CD1c-positive myeloid dendritic cell (primary cell): ENCODE measurements around the gene NADSYN1.

Experiments used
- DNase-seq: peaks from one replicate; pipeline ENCODE4 v3.0.0-alpha.2; 2016; ENCODE audit errors: extremely low spot score

The NADSYN1 gene

GRCh38 chr11:71491531-71491930, 38.5 kb downstream of the NADSYN1 start:
- no peak for DNase-seq

DNA sequence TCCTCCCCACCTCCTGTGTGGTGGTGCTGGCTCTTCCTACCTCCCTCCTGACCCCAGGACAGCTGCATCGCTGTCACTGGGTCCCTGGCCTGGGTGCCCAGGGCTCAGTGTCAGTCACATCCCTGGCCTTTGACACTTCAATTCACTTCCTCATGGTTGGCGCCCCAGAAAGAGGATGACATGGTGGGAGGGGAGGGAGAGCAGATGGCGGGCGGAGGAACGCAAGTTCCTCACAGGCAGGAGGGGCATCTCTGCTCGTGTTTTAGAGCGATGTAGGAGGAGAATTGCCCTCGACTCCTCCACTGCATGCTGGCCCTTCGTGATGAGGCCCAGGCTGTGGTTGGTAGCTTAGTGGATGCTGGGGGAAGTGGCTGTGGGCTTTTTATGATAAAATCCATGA, 38.9 kb downstream of the NADSYN1 start:
- DNase-seq, result no peak

GRCh38 chr11:71495286-71496230, 42.6 kb downstream of the NADSYN1 start:
- no peak for DNase-seq

- DNase-seq, result no peak
These were observed 43.4 kb downstream of the NADSYN1 start for GRCh38 chr11:71496421-71496820.

DNA sequence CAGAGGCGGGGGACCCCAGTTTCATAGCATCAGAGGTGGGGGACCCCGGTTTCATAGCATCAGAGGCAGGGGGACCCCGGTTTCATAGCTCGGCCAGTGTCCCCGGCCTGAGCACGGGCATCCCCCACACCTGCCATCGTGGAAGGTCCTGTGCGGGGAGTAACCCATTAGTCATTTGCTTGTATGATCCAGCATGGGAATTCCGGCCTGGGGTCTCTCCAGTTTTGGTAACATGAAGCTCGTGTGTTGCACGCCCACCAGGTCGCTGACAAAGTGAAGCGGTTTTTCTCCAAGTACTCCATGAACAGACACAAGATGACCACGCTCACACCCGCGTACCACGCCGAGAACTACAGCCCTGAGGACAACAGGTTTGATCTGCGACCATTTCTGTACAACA, 45.1 kb downstream of the NADSYN1 start:
- DNase-seq, result no peak

DNA sequence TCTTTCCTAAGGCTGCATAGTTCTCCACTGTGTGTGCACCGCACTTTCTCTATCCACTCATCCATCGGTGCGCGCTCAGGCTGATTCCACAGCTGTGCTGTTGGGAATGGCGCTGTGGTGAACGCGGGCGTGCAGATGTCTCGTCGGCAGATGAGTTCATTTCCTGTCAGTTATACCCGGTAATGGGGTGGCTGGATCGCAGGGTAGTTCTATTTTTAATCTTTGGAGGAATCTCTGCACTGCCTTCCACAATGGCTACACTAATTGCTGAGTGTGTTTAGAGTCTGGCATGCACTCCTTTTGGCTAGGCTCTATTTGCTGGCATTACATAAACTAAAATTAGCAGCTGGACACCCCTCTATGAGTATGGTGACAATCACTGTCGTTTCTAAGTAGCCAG, 46.1 kb downstream of the NADSYN1 start:
- no peak for DNase-seq

DNA sequence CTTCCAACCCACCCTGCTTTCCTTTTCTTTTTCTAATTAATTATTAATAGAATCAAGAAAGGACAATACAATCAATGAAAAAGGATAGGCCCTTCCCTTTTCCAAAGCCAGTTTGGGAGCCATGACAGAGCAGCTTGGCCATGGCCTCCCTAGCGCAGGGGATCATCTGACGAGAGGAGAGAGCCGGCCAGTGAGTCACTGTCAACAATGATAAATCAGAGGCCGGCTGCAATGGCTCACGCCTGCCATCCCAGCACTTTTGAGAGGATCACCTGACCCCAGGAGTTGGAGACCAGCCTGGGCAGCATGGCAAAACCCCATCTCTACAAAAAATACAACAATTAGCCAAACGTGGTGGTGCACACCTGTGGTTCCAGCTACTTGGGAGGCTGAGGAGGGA, 46.5 kb downstream of the NADSYN1 start:
- no peak for DNase-seq

GRCh38 chr11:71500601-71501021, 47.6 kb downstream of the NADSYN1 start:
- no peak for DNase-seq

DNA sequence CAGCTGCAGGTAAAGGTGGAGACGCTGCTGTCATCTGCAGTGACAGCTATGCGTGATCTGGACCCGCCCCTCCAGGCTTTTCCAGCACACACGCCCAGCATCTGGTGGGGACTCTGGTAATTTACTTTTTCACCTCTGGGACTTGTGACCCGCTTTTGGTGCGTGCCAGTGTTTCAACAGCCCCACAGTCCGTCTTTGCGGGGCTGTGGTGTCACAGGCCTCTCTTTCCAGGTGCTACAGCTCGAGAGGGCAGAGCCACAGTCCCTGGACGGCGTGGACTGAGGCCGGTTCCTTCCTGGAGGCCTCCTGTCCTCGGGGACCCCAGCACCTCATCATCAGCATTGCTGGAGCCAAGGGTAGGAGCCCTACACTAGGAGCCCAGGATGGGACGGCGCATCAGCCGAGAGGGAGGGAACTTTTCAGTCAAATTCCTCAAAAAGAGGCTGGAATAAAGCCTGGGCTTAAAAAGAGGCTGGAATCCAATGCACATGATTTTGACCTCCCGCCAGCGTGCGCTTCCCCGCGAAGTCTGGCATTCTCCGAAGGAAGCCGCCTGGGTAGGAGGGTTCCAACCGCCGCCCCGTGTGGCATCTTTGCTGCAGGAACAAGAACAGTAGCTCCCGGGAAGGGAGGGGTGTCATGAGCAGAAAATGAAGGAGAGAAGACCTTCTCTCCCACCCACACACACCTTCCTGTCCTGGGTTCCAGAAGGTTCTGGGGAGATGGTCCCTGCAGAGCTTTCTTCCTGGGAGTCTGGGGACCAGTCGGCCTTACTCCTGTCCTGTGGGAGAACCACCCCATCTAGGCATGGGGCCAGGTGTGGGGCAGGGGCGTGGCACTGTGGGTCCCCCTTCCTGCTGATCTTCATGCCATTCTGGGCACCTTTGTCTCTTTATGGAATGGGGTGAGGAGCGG, 48.3 kb downstream of the NADSYN1 start:
- no peak for DNase-seq

- DNase-seq, result no peak
These were observed 49.0 kb downstream of the NADSYN1 start for GRCh38 chr11:71502026-71502425.

- DNase-seq, result no peak
These were observed 50.0 kb downstream of the NADSYN1 start for GRCh38 chr11:71502871-71503435.

- no peak for DNase-seq
These were observed 51.5 kb downstream of the NADSYN1 start for GRCh38 chr11:71504531-71504930.

DNA sequence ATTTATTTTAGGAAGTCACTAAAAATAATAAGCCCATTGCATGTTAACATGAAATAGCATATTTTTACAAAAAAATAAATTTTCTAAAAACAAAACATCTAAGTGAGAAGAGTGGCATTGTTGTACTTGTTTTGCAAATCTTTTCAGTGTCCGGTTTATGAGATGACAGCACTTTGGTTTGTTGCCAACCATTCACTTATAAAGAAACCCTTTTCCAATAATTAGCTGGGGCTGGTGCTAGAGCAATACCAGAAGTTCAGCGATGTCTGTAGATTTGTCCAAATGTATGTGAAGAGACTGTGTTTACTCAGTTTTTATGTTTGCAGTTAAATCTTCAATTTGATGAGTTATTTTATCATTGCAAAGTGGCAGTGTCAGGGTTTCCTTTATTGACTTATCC, 52.0 kb downstream of the NADSYN1 start:
- no peak for DNase-seq

- no peak for DNase-seq
These were observed 52.8 kb downstream of the NADSYN1 start for GRCh38 chr11:71505781-71506180.

DNA sequence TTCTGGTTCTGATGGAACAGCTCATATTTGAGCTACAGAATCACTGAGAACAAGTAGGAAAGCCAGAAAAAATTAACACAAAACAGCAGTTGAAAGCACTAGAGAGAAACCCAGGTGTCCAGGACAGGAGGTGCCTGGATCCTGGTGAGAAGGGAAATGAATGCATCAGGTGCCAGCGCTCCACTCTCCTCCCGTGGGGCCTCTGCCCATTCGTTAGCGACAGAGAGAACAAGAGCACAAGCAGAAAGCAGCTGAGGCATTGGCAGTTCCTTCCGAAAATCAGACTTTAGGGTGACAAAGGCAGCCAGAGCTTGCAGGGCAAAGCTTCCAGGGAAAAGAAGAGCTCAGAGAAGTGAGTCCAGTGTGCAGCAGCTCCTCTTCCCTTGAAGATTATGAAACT, 54.1 kb downstream of the NADSYN1 start:
- DNase-seq, result no peak

DNA sequence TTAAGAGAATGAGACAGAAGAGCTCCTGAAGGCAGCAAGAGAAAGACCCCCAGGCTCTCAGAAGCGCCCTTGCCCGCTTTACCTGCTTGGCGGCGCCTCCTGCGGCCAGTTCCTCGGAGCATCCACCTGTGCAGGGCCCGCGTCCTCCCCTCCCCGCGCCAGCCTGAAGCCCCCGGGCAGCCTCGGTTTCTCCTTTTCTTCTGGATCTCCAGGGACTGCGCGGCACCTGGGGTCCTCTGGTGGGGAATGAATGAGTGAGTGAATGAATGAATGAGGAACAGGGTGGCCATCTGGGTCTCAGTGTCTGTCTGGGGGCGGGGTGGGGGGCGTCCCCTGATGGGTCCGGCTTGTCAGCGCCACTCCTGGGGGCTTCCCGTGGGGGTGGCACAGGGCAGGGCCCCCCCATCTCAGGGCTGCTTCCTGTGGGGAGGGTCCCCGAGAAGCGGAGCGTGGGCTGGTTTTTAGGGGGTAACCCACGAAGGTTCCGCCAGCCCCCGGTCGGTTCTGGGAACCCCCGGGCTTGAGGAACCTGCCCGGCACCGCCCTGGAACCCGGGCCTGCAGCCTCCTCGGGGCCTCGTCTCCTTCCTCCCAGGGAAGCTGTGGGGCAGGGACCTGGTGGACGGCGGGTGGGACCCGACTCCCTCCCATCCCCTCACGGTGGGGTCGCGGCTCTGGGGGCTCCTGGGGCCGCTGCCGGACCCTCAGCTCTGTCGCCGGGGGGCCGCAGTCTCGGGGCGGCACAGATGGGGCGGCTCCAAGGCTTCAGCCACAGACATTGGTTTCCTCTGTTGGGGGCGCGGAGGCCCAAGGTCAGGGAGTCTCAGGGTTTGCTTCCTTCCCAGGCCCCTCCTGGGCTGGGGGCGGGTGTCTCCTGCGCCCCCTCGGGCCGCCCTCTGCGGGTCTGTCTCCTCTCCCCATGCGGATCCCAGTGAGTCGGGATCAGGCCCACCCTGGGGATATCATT, 65.8 kb downstream of the NADSYN1 start:
- no peak for DNase-seq

DNA sequence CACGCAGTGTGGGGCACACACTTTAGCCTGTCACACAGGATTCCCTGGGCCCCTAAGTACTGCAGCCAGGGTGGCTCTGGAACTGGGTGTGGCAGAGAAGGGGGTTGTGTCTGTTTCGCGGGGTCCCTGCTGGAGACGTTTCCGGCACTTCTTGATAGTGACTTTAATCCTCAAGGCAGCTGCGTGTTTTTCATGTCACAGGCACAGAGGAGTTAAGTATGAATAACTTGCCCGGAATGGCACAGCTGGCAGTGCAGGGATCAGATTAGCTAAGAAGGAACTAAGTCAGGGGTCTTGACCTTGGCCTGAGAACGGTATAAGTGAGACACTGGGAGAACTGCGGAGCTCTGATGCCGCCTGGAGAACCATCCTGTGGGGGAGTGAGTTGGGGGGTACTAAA, 66.5 kb downstream of the NADSYN1 start:
- DNase-seq, result no peak

- no peak for DNase-seq
These were observed 72.4 kb downstream of the NADSYN1 start for GRCh38 chr11:71525188-71525937.

DNA sequence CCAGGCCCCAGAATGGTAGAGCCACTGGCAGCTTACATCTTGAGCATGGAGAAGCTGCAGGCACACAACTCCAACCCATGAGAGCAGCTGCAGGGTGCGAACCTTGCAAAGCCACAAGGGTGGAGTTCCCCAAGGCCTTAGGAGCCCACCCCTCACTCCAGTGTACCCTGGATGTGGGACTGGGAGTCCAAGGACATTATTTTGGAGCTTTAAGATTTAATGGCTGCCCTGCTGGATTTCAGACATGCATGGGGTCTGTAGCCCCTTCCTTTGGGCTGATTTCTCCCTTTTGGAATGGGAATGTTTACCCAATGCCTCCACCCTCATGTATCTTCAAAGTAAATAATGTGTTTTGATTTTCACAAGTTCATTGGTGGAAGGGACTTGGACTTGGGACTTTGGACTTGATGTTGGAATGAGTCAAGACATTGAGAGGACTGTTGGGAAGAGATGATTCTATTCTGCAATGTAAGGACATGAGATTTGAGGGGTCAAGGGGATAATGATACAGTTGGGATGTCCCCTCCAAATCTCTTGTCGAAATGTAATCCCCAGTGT, 73.0 kb downstream of the NADSYN1 start:
- DNase-seq, result no peak
